NK-92 treated with Interleukin-12 subunit alpha and Interleukin-12 subunit beta, amount 100 ng/mL, for 24 hours (cell line): Measurements from ENCODE around the gene UBE2L3.
"Not testable (repeated sequence)": the region's sequence is repeated elsewhere in the genome, so short reads cannot be mapped to it uniquely, and the experiment has no call there.

Experiments
- DNase-seq: peaks from one replicate; lab custom pipeline; 2025; lab: John Stamatoyannopoulos, UW

Gene UBE2L3

GRCh38 chr22:21567456-21568346 is at the start of gene UBE2L3:
Gene UBE2L3 (plus strand): TSS chr22:21567714. CDS start chr22:21567745, 31 bp downstream.
- DNase-seq = peak; percentile 70

DNA sequence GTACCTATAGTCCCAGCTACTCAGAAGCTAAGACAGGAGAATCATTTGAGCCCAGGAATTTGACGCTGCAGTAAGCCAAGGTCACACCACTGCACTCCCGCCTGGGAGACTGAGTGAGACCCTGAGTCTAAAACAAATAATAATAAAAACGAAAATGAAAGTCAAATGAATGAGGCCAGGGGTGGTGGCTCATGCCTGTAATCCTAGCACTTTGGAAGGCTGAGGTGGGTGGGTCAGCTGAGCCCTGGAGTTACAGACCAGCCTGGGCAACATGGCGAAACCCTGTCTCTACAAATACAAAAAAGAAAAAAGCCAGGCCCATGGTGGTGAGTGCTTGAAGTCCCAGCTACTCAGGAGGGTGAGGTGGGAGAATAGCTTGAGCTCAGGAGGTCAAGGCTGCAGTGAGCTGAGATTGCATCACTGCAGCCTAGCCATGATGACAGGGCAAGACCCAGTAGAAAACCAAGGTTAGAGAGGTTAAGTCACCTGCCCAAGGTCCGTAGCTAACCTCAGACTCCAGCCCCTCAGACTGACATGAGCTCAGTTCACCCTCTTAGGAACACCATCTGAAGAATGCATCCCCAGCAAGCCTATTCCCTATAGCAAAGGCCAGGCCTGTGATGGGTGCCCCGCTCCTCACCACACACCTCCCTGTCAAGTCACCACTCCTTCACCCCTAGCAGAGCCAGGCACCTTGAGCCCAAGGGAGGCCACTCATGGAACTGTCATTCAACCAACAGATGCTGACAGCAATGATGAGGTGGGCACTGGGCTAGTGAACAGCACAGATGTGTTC is 40.6 kb upstream of the UBE2L3 start:
- not testable (repeated sequence) for DNase-seq

GRCh38 chr22:21531525-21531924 is 36.0 kb upstream of the UBE2L3 start:
- DNase-seq = not testable (repeated sequence)

DNA sequence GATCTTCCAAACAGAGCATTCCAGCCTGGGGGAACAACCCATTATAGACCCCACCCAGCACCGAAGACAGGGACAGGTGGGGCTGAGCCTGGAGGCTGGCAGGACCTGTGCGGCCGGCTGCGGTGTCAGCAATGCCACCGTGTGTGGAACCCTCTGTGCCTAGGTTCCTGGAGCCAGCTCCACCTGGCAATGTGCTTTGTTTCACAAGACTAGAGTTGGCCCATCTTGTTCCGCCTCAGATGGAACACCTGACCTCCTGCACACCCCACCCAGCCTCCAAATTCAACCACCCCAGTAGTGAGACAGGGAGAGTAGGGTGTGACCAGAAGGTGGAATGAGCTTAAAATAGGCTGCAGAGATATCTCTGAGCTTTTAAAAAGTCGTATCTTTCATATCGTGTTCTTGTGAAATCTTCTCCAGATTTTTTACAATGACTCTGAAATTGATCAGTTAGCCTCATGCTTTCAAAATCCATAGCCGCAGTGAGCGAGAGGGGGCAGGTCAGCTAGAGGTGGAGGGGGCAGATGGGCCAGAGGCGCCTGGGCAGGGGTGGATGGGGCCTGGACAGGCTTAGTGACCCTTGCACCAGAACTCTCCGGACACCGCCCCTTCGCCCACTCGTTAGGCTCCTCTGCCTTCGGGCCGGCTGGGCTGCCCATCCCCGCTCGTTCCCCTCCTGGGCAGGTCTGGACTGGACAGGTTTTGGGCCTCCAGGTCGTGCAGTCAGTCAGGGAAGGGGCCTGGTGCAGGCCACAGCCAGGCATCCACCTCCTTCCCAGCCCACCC is 34.5 kb upstream of the UBE2L3 start:
- not testable (repeated sequence) for DNase-seq

- DNase-seq = not testable (repeated sequence)
Observed at GRCh38 chr22:21539862-21540261, 27.7 kb upstream of the UBE2L3 start.

- not testable (repeated sequence) for DNase-seq
Observed at GRCh38 chr22:21544432-21545322, 22.8 kb upstream of the UBE2L3 start.

GRCh38 chr22:21549558-21549957 is 18.0 kb upstream of the UBE2L3 start:
- not testable (repeated sequence) for DNase-seq

DNA sequence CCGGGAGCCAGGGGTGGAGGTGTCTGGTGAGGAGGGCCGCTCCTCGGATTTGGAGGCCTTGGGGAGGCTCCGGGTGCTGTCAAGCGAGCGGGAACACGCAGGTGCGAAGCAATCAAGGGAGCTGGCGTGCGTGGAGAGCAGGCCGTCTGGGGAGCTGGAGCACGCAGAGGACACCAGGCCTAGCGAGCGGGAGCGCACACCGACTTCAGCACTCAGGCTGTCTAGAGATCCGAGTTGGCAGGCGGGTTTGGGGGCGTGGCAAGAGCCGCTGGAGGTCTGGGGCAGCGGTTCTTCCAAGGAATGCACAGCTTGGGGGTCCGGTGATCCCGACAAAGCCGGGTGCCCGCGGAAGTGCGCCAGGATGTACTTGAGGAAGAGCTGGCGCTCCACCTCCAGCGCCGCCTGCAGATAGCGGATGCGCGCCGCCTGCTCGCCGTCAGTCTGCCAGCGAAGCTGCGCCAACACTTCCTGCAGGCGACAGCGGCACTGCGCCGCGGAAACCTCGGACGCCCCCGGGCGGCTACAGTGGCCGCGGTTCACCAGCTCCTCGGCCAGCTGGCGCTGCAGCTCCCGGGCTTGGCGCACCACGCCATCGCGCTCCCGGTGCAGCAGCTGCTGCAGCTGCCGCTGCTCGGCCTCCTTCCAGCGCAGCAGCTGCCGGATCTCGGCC is 17.4 kb upstream of the UBE2L3 start:
- DNase-seq = not testable (repeated sequence)

DNA sequence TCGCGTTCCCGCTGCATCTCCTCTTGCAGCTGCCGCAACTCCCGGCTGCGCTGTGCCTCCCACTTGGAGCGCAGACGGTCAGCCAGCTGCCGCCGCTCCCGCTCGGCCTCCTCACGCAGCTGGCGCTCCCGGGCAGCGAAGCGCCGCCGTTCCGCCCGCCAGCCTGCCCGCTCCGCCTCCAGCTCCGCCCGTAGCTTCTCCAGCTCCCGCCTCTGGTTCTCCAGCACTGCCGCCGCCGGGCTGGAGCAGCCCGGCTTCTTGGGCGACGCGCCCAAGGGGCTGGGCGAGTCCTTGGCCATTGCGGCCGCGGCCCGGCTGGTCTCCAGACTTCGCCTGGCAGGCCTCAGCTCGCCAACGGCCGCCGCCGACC is 16.9 kb upstream of the UBE2L3 start:
- DNase-seq = not testable (repeated sequence)

DNA sequence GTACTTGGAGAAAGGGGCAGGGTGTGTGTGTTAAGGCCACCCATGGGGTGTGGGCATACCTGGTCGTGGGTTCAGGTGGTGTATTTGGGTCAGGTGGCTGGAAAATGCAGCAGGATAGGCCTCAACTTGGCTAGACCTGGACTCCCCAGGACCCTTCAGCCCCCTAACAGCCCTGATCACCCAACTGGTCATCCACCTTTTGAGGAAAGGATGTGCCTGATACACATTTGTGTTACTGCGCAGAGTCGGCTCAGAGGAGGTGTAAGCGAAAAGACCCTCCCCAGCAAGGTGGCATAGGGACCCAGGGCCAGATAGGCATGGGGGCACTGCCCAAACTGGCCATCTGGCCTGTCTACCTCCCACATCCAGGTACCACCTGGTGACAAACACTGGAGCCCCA is 16.2 kb upstream of the UBE2L3 start, which contains the start of gene RIMBP3C:
TSS of gene RIMBP3C (minus strand) at position 101 of the 400 bp plus-strand sequence. CDS start 485 bp downstream, outside the sequence.
- DNase-seq = not testable (repeated sequence)

GRCh38 chr22:21559345-21560125 is 8.0 kb upstream of the UBE2L3 start:
- not testable (repeated sequence) for DNase-seq

DNA sequence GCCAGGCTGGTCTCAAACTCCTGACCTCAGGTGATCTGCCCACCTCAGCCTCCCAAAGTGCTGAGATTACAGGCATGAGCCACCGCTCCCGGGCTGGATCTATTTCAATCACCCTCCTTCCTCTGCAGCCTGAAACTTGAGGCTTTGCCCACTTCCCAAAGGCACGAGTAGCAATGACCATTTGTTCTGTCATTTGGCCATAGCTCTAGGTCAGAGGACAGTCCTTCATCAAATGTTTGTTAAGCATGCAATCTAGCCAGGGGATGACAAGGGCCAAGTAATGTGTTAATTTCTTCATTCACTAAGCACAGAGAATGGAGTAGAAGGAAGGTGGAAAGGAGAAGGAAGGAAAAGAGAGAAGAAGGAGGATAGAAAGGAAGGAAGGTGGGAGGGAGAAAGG is 6.9 kb upstream of the UBE2L3 start:
- not testable (repeated sequence) for DNase-seq

GRCh38 chr22:21563912-21564311 is 3.6 kb upstream of the UBE2L3 start:
- DNase-seq = no peak

DNA sequence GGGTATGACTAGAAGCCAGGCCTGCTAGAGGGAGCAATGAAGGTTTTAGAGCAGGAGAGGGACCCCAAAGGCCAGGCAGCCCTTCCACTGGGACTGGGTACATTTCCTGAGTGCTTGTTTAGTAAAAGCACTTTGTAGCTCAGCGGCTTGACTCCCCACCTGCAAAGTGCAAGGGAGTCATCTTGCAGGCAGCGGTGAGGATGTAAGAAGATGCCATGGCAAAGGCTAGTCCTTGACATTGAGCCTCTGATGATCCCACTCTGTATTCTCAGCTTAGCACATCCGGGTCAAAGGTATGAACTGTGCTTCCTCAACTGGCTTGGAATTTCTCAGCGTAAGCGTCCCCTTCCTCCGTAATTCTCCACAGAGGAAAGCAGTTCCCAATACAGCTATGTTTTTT is 3.1 kb upstream of the UBE2L3 start:
- DNase-seq = no peak

DNA sequence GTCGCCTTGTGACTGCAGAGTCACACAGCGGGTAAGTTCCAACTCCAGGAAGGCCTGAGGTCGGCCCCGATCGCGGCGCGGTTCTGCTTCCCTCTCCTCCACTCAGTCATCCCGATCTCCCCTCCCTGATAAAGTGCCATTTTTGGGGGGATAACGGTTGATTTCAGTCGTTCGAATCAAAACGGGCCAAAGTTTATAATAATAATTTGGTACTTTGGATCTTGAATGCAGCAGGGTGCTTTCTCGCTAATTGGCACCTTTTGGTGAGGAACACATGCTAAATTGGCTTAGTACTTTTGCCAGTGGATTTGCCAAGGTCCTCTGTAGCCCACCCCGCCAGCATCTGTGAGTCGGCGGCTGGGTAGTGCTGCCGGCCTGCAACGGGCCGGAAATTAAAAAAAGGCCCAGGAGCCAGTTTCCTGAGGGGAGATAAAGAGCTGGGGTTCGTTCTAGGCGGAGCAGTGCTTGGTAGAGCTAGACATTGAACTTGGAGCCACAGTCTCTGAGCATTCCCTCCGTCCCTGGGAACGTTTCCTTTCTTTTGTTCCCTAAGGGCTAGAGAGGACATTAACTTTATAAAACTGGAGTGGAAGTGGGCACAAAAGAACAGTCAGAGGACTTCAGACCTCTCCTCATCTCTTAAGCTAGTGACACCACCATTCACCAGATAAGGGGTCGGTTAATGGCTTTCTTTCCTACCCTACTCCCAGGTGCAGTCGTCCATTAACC is 997 bp downstream of the UBE2L3 start:
- DNase-seq = peak; percentile 5

- DNase-seq = not testable (repeated sequence)
Observed at GRCh38 chr22:21569076-21569427, 1.5 kb downstream of the UBE2L3 start.

GRCh38 chr22:21569459-21570170 is 2.1 kb downstream of the UBE2L3 start:
- no peak for DNase-seq

GRCh38 chr22:21570398-21570797 is 2.9 kb downstream of the UBE2L3 start:
- no peak for DNase-seq
